Keratinocyte (primary cell): ENCODE results near the gene HCRT. TPM values are rescaled to one million over a fixed set of nuclear protein-coding genes. Genes with fewer than 3 reads are reported as not detected.

Experiments
- DNase-seq: peaks from one replicate; pipeline ENCODE4 v3.0.0-alpha.2; 2011; ENCODE audit warnings: low read depth, missing footprints, low spot score
- FAIRE-seq: peaks from 2 replicates; lab custom pipeline; 2011; peaks lifted over from hg19 to GRCh38; lab: Jason Lieb, UNC
- H2AFZ ChIP-seq: 2 replicates; pipeline ENCODE4 v1.6.0; 2012; ENCODE audit warnings: low read length, control low read depth, inconsistent platforms; ENCODE audit not compliant: control insufficient read depth
- H3K27ac ChIP-seq: 2 replicates; pipeline ENCODE4 v1.5.1; 2011; ENCODE audit warnings: low read length; ENCODE audit not compliant: control insufficient read depth, insufficient read depth
- H3K27me3 ChIP-seq: 3 replicates; pipeline ENCODE4 v1.6.0; 2011; ENCODE audit warnings: low read length; ENCODE audit not compliant: control insufficient read depth, insufficient read depth; ENCODE audit errors: extremely low read depth
- H3K36me3 ChIP-seq, 2 experiments: 2 replicates in 1 of 2; 3 replicates in 1 of 2; pipeline ENCODE4 v1.5.1; 2011; ENCODE audit warnings: low read length in 2 of 2, mild to moderate bottlenecking in 1 of 2; ENCODE audit not compliant: control insufficient read depth in 2 of 2, insufficient read depth in 2 of 2; ENCODE audit errors: extremely low read depth in 1 of 2
- H3K4me1 ChIP-seq: 3 replicates; pipeline ENCODE4 v1.5.1; 2011; ENCODE audit warnings: low read length; ENCODE audit not compliant: control insufficient read depth, insufficient read depth; ENCODE audit errors: extremely low read depth
- H3K4me2 ChIP-seq: 3 replicates; pipeline ENCODE4 v1.6.0; 2011; ENCODE audit warnings: low read depth, low read length; ENCODE audit not compliant: control insufficient read depth, insufficient read depth; ENCODE audit errors: extremely low read depth
- H3K4me3 ChIP-seq, 3 experiments: fragments of 200-600 bp in 1 of 3; sonication (generic) in 1 of 3; 2 replicates in 2 of 3; 3 replicates in 1 of 3; pipeline ENCODE4 v1.5.1; 2011 to 2016; ENCODE audit warnings: low read length in 3 of 3, mild to moderate bottlenecking in 3 of 3, control low read depth in 2 of 3, inconsistent platforms in 1 of 3, low read depth in 1 of 3, mixed read lengths in 1 of 3, mixed run types in 1 of 3, moderate library complexity in 1 of 3; ENCODE audit not compliant: control insufficient read depth in 2 of 3, insufficient read depth in 2 of 3; ENCODE audit errors: extremely low read depth in 1 of 3
- H3K79me2 ChIP-seq: 2 replicates; pipeline ENCODE4 v1.6.0; 2012; ENCODE audit warnings: low read length; ENCODE audit not compliant: control insufficient read depth, insufficient read depth
- H3K9ac ChIP-seq: 3 replicates; pipeline ENCODE4 v1.6.0; 2011; ENCODE audit warnings: low read length; ENCODE audit not compliant: control insufficient read depth, insufficient read depth; ENCODE audit errors: extremely low read depth
- H3K9me1 ChIP-seq: 3 replicates; pipeline ENCODE4 v1.6.0; 2011; ENCODE audit warnings: low read length; ENCODE audit not compliant: control insufficient read depth, insufficient read depth; ENCODE audit errors: extremely low read depth
- H3K9me3 ChIP-seq: 2 replicates; pipeline ENCODE4 v1.5.1; 2012; ENCODE audit warnings: low read depth, low read length; ENCODE audit not compliant: control insufficient read depth
- H4K20me1 ChIP-seq: 3 replicates; pipeline ENCODE4 v1.6.0; 2011; ENCODE audit warnings: low read length; ENCODE audit not compliant: control insufficient read depth, insufficient read depth; ENCODE audit errors: extremely low read depth
- EZH2 ChIP-seq: IDR thresholded peaks from one replicate; pipeline ENCODE4 v1.6.1; 2012; ENCODE audit warnings: inconsistent platforms, mild to moderate bottlenecking, low read length, moderate library complexity
- dilution Hi-C: fragments of 300-500 bp; cut with MboI; formaldehyde crosslinking; loops from one replicate; pipeline ENCODE4 v1.7.0; 2020; ENCODE audit warnings: low sequenced_read_pairs; ENCODE audit not compliant: extremely low pct_ligation_motif_present
- polyA plus RNA-seq, 5 experiments: library from polyadenylated mRNA; depleted of rRNA in 3 of 5; stranded (reverse) in 3 of 5; stranded (forward) in 1 of 5; unstranded in 1 of 5; fragments of >200 nt; gene quantifications; 1 replicate in 1 of 5; 2 replicates in 3 of 5; 3 replicates in 1 of 5; pipeline versions ENCODE4 v1.2.1 to v1.2.3, GENCODE V29; 2011 to 2012; ENCODE audit warnings: missing spikeins in 2 of 5, low read depth in 1 of 5, low replicate concordance in 1 of 5
- TF ChIP-seq, protein P1 (sequence below), 3 experiments: IDR thresholded peaks in 1 of 3; conservative IDR thresholded peaks in 1 of 3; optimal IDR thresholded peaks in 1 of 3; 2 replicates in 2 of 3; 3 replicates in 1 of 3; pipeline versions ENCODE3 to v1.5.1; 2011; ENCODE audit warnings: low read length in 3 of 3, mild to moderate bottlenecking in 3 of 3, moderate library complexity in 2 of 3, control low read depth in 1 of 3, inconsistent platforms in 1 of 3; ENCODE audit not compliant: insufficient read depth in 2 of 3; ENCODE audit errors: extremely low read depth in 1 of 3

HCRT gene
- polyA plus RNA-seq, 1 donor (not counting 4 experiments of a cell fraction or from before 2014, with no cell fraction given), result not detected

- dilution Hi-C loops, result no loop called here
- FAIRE-seq, result no peak
- Histone ChIP-seq H4K20me1 (no peaks in the 10 kb centered on the region), H3K4me2 (no peak overlapping the region), H3K9ac (no peak overlapping the region), H3K27me3 (no peaks in the 10 kb centered on the region), H3K4me1 (peaks cover 3% of the 10 kb centered on the region), H3K9me3 (no peaks in the 10 kb centered on the region), H2AFZ (no peak overlapping the region), H3K4me3 (no peak overlapping the region), H3K27ac (no peak overlapping the region), H3K9me1 (no peaks in the 10 kb centered on the region), H3K79me2 (no peaks in the 10 kb centered on the region), H3K36me3 (no peaks in the 10 kb centered on the region)
- DNase-seq, result no peak
- TF ChIP-seq EZH2, result no peak
- TF ChIP-seq, protein P1, sequence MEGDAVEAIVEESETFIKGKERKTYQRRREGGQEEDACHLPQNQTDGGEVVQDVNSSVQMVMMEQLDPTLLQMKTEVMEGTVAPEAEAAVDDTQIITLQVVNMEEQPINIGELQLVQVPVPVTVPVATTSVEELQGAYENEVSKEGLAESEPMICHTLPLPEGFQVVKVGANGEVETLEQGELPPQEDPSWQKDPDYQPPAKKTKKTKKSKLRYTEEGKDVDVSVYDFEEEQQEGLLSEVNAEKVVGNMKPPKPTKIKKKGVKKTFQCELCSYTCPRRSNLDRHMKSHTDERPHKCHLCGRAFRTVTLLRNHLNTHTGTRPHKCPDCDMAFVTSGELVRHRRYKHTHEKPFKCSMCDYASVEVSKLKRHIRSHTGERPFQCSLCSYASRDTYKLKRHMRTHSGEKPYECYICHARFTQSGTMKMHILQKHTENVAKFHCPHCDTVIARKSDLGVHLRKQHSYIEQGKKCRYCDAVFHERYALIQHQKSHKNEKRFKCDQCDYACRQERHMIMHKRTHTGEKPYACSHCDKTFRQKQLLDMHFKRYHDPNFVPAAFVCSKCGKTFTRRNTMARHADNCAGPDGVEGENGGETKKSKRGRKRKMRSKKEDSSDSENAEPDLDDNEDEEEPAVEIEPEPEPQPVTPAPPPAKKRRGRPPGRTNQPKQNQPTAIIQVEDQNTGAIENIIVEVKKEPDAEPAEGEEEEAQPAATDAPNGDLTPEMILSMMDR (optimal IDR thresholded peaks at IDR 0.05 in 1 of 3, IDR thresholded peaks at IDR 0.05 in 1 of 3, conservative IDR thresholded peaks at IDR 0.05 in 1 of 3; ENCODE audit: extremely low read depth in 1 of 3, insufficient read depth in 2 of 3, low read length in 3 of 3), result peak; percentile 47 to 72 (median 58)
These were observed 22.1 kb downstream of the HCRT start for GRCh38 chr17:42163113-42163512.

DNA sequence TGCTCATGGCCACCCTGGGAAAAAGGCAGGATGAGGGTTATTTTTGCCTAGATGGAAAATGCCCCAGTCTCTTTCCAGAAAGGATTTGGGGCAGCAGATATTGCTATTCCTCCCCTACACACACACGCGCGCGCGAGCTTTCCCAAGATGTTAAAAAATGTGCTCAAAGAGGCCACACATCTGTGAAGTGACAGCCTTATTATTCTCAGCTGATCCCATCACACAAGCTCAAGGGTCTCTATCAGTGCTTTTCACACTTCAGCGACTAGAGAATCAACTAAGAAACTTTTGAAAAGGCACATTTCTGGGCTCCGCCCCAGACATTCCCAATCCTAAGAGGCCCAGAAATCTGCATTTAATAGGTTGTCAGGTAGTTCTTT lies 24.7 kb downstream of the HCRT start:
- no peak for FAIRE-seq
- Histone ChIP-seq H2AFZ (no peak overlapping the region), H3K4me1 (peaks cover 5% of the 10 kb centered on the region), H4K20me1 (no peaks in the 10 kb centered on the region), H3K79me2 (no peaks in the 10 kb centered on the region), H3K36me3 (no peaks in the 10 kb centered on the region), H3K4me2 (no peak overlapping the region), H3K4me3 (no peak overlapping the region), H3K9me3 (no peaks in the 10 kb centered on the region), H3K9me1 (no peaks in the 10 kb centered on the region), H3K27ac (no peak overlapping the region), H3K9ac (no peak overlapping the region), H3K27me3 (no peaks in the 10 kb centered on the region)
- dilution Hi-C loops, result no loop called here
- DNase-seq, result no peak
- TF ChIP-seq, protein P1 (optimal IDR thresholded peaks at IDR 0.05 in 1 of 3, IDR thresholded peaks at IDR 0.05 in 1 of 3, conservative IDR thresholded peaks at IDR 0.05 in 1 of 3; ENCODE audit: extremely low read depth in 1 of 3, insufficient read depth in 2 of 3, low read length in 3 of 3), result no peak
- TF ChIP-seq EZH2, result no peak
